HG03025 (cell line): ENCODE data around the gene PNPO.
"Not testable (repeated sequence)": the region's sequence is repeated elsewhere in the genome, so short reads cannot be mapped to it uniquely, and the experiment has no call there.

Experiments used
- ATAC-seq: cut with Tn5 transposase; IDR thresholded peaks from one replicate; pipeline ENCODE4 v1.9.1; 2021; ENCODE audit warnings: mild to moderate bottlenecking, moderate library complexity; ENCODE audit not compliant: unreplicated experiment, low FRiP score

PNPO gene

GRCh38 chr17:47917581-47917980, 23.8 kb upstream of the PNPO start:
- ATAC-seq = no peak

DNA sequence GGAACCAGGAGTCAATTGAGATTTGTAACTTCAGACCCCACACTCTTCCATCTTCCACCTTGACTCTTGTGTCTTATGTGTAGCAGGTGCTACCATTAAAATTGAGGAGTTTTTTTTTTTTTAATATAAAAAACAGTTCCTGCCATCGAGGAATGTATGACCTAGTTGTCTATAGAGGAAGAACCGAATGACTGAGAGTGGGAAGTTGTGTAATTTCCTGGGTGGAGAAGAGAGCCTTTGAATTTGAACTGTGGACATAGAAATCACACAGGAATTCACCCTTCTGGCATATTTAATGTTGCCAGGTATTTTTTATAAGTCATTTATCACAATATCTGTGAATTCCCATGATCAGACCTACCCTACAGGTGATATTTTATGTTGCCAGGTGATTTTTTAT, 23.4 kb upstream of the PNPO start:
- ATAC-seq = no peak

DNA sequence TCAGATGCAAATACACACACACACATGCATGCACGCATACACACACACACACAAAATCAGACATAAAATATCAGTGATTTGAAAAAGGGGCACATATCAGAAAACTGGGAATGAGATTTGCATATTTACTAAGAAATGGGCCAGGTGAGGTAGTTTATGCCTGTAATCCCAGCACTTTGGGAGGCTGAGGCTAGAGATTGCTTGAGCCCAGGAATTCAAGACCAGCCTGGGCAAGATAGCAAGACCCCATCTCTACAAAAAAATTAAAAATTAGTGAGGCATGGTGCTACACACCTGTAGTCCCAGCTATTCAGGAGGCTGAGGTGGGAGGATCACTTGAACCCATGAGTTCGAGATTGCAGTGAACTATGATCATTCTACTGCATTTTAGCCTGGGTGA, 22.4 kb upstream of the PNPO start:
- no peak for ATAC-seq

DNA sequence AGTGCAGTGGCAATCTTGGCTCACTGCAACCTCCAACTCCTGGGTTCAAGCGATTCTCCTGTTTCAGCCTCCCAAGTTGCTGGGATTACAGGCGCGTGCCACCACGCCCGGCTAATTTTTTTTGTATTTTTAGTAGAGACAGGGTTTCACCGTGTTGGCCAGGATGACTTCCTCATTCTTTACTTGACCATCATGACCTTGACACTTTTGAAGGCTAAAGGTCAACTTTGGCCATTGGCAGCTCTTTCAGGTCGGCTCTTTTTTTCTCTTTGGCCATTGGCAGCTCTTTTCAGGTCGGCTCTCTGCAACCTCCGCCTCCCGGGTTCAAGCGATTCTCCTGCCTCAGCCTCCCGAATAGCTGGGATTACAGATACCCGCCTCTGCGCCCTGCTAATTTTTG, 21.5 kb upstream of the PNPO start:
- not testable (repeated sequence) for ATAC-seq

GRCh38 chr17:47924785-47925677, 16.3 kb upstream of the PNPO start:
- ATAC-seq = no peak

DNA sequence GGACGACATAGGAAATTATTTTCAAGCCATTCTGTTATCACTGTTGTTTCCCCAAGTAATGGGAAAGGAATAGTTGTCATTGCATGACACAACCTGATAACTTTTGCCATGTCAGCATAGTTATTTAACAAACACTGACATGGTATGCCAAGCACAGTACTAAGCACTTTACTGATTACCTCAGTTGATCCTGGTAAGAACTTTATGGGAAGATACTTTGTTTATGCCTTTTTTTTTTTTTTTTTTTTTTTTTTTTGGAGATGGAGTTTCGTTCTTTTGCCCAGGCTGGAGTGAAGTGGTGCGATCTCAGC, 15.7 kb upstream of the PNPO start:
- ATAC-seq = no peak

DNA sequence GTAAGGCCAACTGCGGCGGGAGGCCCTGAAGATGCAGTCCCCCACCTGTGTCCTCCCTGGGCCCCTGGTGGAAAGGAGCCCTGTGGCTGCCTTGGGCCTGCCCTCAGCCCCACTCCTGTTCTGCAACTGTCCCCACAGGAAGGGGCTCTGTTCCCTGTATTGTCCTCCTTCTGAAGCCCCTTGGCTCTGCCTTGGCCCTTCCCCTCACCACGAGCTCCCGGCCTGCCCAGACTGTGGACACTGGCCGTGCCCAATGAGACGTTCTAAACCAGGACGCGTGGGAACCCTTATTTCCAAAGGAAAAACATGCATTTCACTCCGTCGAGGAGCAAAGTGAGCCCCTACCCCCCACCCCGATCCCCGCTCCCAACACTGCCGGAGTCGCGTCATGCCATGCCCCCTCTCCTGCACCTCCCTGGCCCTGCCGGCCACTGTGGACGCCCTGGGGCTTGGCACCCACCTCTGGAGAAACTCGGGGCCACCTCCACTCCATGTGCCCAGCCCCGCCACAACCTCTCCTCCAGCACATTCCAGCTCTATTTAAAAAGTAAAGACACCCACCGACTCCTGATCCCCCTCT, 13.5 kb upstream of the PNPO start:
- ATAC-seq = no peak

DNA sequence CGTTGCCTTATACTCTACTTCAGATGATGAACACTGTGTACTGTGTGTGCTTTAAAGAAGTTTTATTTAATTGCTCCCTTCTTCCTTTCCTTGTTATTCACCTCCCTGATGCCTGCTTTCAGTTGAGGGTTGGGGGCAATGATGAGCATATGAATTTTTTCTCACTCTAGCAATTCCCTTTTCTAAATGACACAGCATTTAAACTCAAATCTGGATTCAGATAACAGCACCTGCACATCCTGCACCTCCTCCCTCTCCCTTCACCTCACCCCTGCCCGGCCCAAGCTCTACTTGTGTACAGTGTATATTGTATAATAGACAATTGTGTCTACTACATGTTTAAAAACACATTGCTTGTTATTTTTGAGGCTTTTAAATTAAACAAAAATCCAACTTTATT, 13.0 kb upstream of the PNPO start:
- no peak for ATAC-seq

GRCh38 chr17:47929218-47930000, 12.0 kb upstream of the PNPO start:
- no peak for ATAC-seq

GRCh38 chr17:47931848-47932247, 9.5 kb upstream of the PNPO start:
- no peak for ATAC-seq

GRCh38 chr17:47934856-47935255, 6.5 kb upstream of the PNPO start:
- no peak for ATAC-seq

GRCh38 chr17:47935468-47935867, 5.9 kb upstream of the PNPO start:
- not testable (repeated sequence) for ATAC-seq

GRCh38 chr17:47935961-47936360, 5.4 kb upstream of the PNPO start:
- ATAC-seq = no peak

DNA sequence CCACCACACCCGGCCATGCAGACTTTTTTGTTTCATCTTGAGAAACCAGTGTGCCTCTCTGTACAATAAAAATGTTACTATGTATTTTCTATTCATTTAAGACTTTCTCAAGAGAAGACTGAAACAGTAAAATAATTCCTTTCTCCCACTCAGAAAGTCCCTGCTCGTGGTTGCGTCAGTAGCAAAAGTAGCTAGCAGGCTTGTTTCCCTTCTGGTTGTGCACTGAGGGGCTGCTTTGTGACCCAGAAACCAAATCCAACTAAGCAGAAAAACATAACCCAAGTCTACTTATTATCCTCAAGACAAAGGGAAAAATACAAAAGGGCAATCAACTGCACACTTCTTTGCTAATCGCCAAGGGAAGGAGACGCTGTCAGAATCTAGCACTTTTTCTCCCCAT, 3.4 kb upstream of the PNPO start:
- no peak for ATAC-seq

DNA sequence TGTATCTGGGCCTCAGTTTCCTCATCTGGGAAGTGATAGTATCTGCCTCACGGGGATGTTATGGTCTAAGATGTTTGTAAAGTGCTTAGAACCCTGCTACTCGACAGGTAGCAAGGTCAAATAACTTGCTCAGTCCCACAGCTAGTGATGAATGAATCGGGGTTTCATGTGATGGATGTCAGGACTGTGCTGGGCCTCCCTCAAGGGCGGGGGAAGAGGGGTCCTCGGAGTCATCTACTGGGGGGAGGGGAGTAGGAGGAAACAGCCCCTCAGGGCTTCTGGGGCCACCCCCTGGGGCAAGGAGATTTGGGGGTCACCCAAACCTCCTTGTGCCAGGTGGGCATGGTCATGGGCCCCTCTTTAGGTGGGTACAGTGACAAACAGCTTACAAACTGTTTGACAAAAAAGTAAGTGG, 732 bp downstream of the PNPO start:
- ATAC-seq = no peak

GRCh38 chr17:47942568-47942967, 1.2 kb downstream of the PNPO start:
- ATAC-seq = no peak

DNA sequence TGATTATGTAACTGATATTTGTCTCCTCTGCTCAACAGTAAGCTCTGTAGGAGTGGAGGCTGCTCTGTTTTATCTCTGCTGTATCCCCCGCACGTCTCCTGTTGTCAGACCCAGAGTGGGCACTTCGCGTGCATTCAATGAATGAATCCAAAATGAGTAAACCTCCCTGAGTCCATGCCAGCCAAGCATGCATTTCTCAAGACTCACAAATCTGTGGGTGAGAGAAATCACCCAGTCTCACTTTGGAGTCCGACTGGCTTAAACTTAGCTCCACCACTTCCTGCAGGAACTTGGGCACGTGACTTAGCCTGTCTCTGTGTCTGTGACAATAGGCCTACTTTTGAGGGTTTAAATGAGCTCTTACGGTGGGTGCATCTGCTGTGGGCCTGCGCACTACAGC, 3.7 kb downstream of the PNPO start:
- no peak for ATAC-seq

GRCh38 chr17:47945529-47946508, 4.4 kb downstream of the PNPO start:
- no peak for ATAC-seq

GRCh38 chr17:47946516-47946915, 5.1 kb downstream of the PNPO start:
- ATAC-seq = no peak

GRCh38 chr17:47946929-47947397, 5.6 kb downstream of the PNPO start:
- no peak for ATAC-seq
